HG02884 (cell line): ENCODE results near the gene CCDC121.
A peak's percentile ranks its signal among the peaks of the same experiment; 100 is the strongest.

Source experiments
- ATAC-seq: cut with Tn5 transposase; IDR thresholded peaks from one replicate; pipeline ENCODE4 v1.9.1; 2021; ENCODE audit warnings: mild to moderate bottlenecking, moderate library complexity; ENCODE audit not compliant: unreplicated experiment

CCDC121 gene

GRCh38 chr2:27628767-27629709, at the start of gene CCDC121, which contains the start of gene GPN1:
Gene CCDC121, minus strand, starts transcription at chr2:27629012. Its CDS starts 1,213 bp downstream, at chr2:27627799.
Gene GPN1, plus strand, starts transcription at chr2:27629050. Its CDS starts 9 bp downstream, at chr2:27629059.
- peak; percentile 94 for ATAC-seq

- no peak for ATAC-seq
Observed at GRCh38 chr2:27672723-27673486, 44.1 kb upstream of the CCDC121 start.

GRCh38 chr2:27671235-27671634, 42.4 kb upstream of the CCDC121 start:
- no peak for ATAC-seq

- no peak for ATAC-seq
Observed at GRCh38 chr2:27667446-27667845, 38.6 kb upstream of the CCDC121 start.

GRCh38 chr2:27664622-27665363, 36.0 kb upstream of the CCDC121 start:
- ATAC-seq, result no peak

GRCh38 chr2:27664154-27664574, 35.4 kb upstream of the CCDC121 start:
- ATAC-seq, result peak; percentile 13

- ATAC-seq, result peak; percentile 62
Observed at GRCh38 chr2:27663285-27664153, 34.7 kb upstream of the CCDC121 start, which contains the start of the genes SLC4A1AP and SUPT7L. Gene SLC4A1AP, plus strand, starts transcription at chr2:27663889. Its CDS starts 26 bp downstream, at chr2:27663915. Gene SUPT7L, minus strand, starts transcription at chr2:27663614. Its CDS starts 1,422 bp downstream, at chr2:27662192.

- no peak for ATAC-seq
Observed at GRCh38 chr2:27661371-27661770, 32.6 kb upstream of the CCDC121 start.

- no peak for ATAC-seq
Observed at GRCh38 chr2:27655155-27655951, 26.5 kb upstream of the CCDC121 start.

- no peak for ATAC-seq
Observed at GRCh38 chr2:27653397-27653796, 24.6 kb upstream of the CCDC121 start.

GRCh38 chr2:27652790-27653189, 24.0 kb upstream of the CCDC121 start:
- ATAC-seq, result no peak

- ATAC-seq, result no peak
Observed at GRCh38 chr2:27652341-27652740, 23.5 kb upstream of the CCDC121 start.

GRCh38 chr2:27651056-27651455, 22.2 kb upstream of the CCDC121 start:
- ATAC-seq, result no peak

- no peak for ATAC-seq
Observed at GRCh38 chr2:27647737-27648136, 18.9 kb upstream of the CCDC121 start.

GRCh38 chr2:27647289-27647688, 18.5 kb upstream of the CCDC121 start:
- no peak for ATAC-seq

- ATAC-seq, result no peak
Observed at GRCh38 chr2:27645197-27645596, 16.4 kb upstream of the CCDC121 start.

GRCh38 chr2:27640722-27641245, 12.0 kb upstream of the CCDC121 start:
- no peak for ATAC-seq

GRCh38 chr2:27638709-27639108, 9.9 kb upstream of the CCDC121 start:
- no peak for ATAC-seq
